ENCODE measurements around the gene ATP2B3. TPM values are rescaled to one million over a fixed set of nuclear protein-coding genes. Genes with fewer than 3 reads are reported as not detected.

Gene ATP2B3
- total RNA-seq, 6 donors from 2014 or later = 0.10 to 0.55 (median 0.33) TPM; not detected in 2

- H3K36me3 ChIP-seq = no peaks in the 10 kb centered on the region
- TF ChIP-seq POLR2A (IDR thresholded peaks at IDR 0.05) (no peak), EP300 (IDR thresholded peaks at IDR 0.05) (no peak), POLR2AphosphoS5 (IDR thresholded peaks at IDR 0.05) (no peak)
- TF ChIP-seq, protein P1, sequence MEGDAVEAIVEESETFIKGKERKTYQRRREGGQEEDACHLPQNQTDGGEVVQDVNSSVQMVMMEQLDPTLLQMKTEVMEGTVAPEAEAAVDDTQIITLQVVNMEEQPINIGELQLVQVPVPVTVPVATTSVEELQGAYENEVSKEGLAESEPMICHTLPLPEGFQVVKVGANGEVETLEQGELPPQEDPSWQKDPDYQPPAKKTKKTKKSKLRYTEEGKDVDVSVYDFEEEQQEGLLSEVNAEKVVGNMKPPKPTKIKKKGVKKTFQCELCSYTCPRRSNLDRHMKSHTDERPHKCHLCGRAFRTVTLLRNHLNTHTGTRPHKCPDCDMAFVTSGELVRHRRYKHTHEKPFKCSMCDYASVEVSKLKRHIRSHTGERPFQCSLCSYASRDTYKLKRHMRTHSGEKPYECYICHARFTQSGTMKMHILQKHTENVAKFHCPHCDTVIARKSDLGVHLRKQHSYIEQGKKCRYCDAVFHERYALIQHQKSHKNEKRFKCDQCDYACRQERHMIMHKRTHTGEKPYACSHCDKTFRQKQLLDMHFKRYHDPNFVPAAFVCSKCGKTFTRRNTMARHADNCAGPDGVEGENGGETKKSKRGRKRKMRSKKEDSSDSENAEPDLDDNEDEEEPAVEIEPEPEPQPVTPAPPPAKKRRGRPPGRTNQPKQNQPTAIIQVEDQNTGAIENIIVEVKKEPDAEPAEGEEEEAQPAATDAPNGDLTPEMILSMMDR (IDR thresholded peaks at IDR 0.05) = no peak
- DNase-seq (no peak), ATAC-seq (ENCODE audit: low FRiP score in 2 of 2) (no peak)
- H3K9me3 ChIP-seq = no peaks in the 10 kb centered on the region
- no peak overlapping the region for H3K4me3 ChIP-seq
- H3K27me3 ChIP-seq = no peaks in the 10 kb centered on the region
- WGBS, 2 donors = 77% methylated on average over 15 of the region's 15 CpGs; no CpG with 5 or more reads in 1 of the 2 donors
- no peak overlapping the region for H3K27ac ChIP-seq
- no peaks in the 10 kb centered on the region for H3K4me1 ChIP-seq
Measured at GRCh38 chrX:153527208-153527607, 9.8 kb downstream of the ATP2B3 start.

DNA sequence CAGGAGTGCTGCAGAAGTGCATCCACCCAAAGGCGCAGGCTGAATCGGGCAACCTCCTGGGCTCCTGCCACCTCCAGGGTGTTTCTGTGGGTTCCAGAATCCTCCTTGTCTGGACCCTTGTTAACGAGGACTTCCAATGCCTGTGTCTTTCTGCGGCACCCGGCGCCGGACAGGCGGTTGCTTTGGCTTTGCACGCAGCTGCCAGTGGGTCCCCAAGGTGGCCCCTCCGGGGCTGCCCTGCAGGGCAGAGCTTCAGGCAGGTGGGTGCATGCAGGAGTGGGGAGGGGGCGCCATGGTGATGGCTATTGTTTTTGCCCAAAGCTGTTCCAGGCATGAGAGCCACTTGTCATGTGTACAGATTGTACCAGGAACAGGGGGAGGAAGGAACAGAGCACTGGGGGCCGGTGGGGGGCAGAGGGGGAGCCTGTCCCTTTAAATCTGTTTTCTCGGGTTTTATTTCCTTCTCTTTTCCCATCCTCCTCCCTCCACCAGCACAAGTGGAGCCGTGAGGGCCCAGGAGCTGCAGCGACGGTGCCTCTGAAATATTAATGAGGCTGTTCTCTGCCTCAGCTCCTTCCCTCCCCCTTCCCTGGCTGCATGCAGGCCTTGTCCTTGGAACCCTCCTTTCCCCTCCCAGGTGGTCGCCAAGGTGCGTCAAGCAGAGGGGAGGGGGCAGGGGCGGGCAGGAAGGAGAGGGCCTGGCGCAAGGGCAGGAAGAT is 13.1 kb downstream of the ATP2B3 start:
- TF ChIP-seq POLR2A (IDR thresholded peaks at IDR 0.05) = no peak
- TF ChIP-seq, protein P1 (IDR thresholded peaks at IDR 0.05) = no peak
- TF ChIP-seq EP300 (IDR thresholded peaks at IDR 0.05) = no peak
- no peak for TF ChIP-seq POLR2AphosphoS5 (IDR thresholded peaks at IDR 0.05)
- no peak overlapping the region for H3K27ac ChIP-seq
- no peaks in the 10 kb centered on the region for H3K4me1 ChIP-seq
- peaks cover 0 to 4% (median 0%) of the 10 kb centered on the region in 4 donors for H3K27me3 ChIP-seq
- DNase-seq (peak in 1 of 2 donors; percentile 52), ATAC-seq (ENCODE audit: low FRiP score in 2 of 2) (no peak)
- no peaks in the 10 kb centered on the region for H3K9me3 ChIP-seq
- WGBS, 2 donors = 26 to 65% methylated on average over 5 to 20 of the region's 20 CpGs
- no peaks in the 10 kb centered on the region for H3K36me3 ChIP-seq
- H3K4me3 ChIP-seq = no peak overlapping the region

- DNase-seq (no peak), ATAC-seq (ENCODE audit: low FRiP score in 2 of 2) (no peak)
- Histone ChIP-seq H3K4me3 (no peak overlapping the region), H3K36me3 (no peaks in the 10 kb centered on the region), H3K27ac (no peak overlapping the region), H3K9me3 (no peaks in the 10 kb centered on the region), H3K4me1 (no peaks in the 10 kb centered on the region), H3K27me3 (peaks cover 0 to 4% (median 0%) of the 10 kb centered on the region in 4 donors)
- TF ChIP-seq, protein P1 (IDR thresholded peaks at IDR 0.05) = no peak
- TF ChIP-seq POLR2AphosphoS5 (IDR thresholded peaks at IDR 0.05) = no peak
- TF ChIP-seq EP300 (IDR thresholded peaks at IDR 0.05) = no peak
- TF ChIP-seq POLR2A (IDR thresholded peaks at IDR 0.05) = no peak
- 65 to 83% methylated on average over 9 to 15 of the region's 15 CpGs for WGBS, 2 donors
Measured at GRCh38 chrX:153533091-153533490, 15.6 kb downstream of the ATP2B3 start.

GRCh38 chrX:153537080-153537479 is 19.6 kb downstream of the ATP2B3 start:
- H3K4me1 ChIP-seq = no peaks in the 10 kb centered on the region
- no peak for TF ChIP-seq POLR2A (IDR thresholded peaks at IDR 0.05)
- TF ChIP-seq, protein P1 (IDR thresholded peaks at IDR 0.05) = no peak
- TF ChIP-seq POLR2AphosphoS5 (IDR thresholded peaks at IDR 0.05) = no peak
- no peak for TF ChIP-seq EP300 (IDR thresholded peaks at IDR 0.05)
- 84% methylated on average over 11 of the region's 11 CpGs; no CpG with 5 or more reads in 1 of the 2 donors for WGBS, 2 donors
- ATAC-seq (ENCODE audit: low FRiP score in 2 of 2) = no peak
- H3K9me3 ChIP-seq = no peaks in the 10 kb centered on the region
- peak in 1 of 2 donors; percentile 42 for DNase-seq
- no peak overlapping the region for H3K27ac ChIP-seq
- H3K36me3 ChIP-seq = no peaks in the 10 kb centered on the region
- no peak overlapping the region for H3K4me3 ChIP-seq
- H3K27me3 ChIP-seq = peaks cover 0 to 4% (median 0%) of the 10 kb centered on the region in 4 donors

All from upper lobe of left lung (tissue), 6 donors.